GM19395 (cell line): Measurements from ENCODE around the gene TTC9B.

Experiments
- ATAC-seq: cut with Tn5 transposase; IDR thresholded peaks from one replicate; pipeline ENCODE4 v1.9.1; 2021; ENCODE audit warnings: mild to moderate bottlenecking, moderate library complexity; ENCODE audit not compliant: unreplicated experiment

The TTC9B gene

GRCh38 chr19:40216013-40216776, 2.0 kb downstream of the TTC9B start:
- no peak for ATAC-seq

GRCh38 chr19:40214936-40215335, 3.2 kb downstream of the TTC9B start:
- ATAC-seq = no peak

- ATAC-seq = no peak
Measured at GRCh38 chr19:40213882-40214570, 4.2 kb downstream of the TTC9B start.

- no peak for ATAC-seq
Measured at GRCh38 chr19:40213251-40213829, 4.8 kb downstream of the TTC9B start.

GRCh38 chr19:40210889-40211288, 7.3 kb downstream of the TTC9B start:
- ATAC-seq = no peak

GRCh38 chr19:40208602-40209001, 9.6 kb downstream of the TTC9B start:
- ATAC-seq = no peak

GRCh38 chr19:40205760-40206159, 12.4 kb downstream of the TTC9B start:
- no peak for ATAC-seq

- ATAC-seq = no peak
Measured at GRCh38 chr19:40204381-40204780, 13.8 kb downstream of the TTC9B start.

GRCh38 chr19:40200341-40201099, 17.7 kb downstream of the TTC9B start:
- ATAC-seq = no peak

GRCh38 chr19:40198272-40198990, 19.8 kb downstream of the TTC9B start:
- ATAC-seq = no peak

- ATAC-seq = no peak
Measured at GRCh38 chr19:40193587-40193849, 24.7 kb downstream of the TTC9B start.

- no peak for ATAC-seq
Measured at GRCh38 chr19:40192758-40193586, 25.2 kb downstream of the TTC9B start.

- ATAC-seq = peak; percentile 13
Measured at GRCh38 chr19:40191836-40192646, 26.1 kb downstream of the TTC9B start.

- peak; percentile 80 for ATAC-seq
Measured at GRCh38 chr19:40190891-40191835, 27.0 kb downstream of the TTC9B start, which contains the start of gene MAP3K10. TSS of gene MAP3K10 (plus strand) at chr19:40191426. CDS start at chr19:40192032, 606 bp downstream.

- no peak for ATAC-seq
Measured at GRCh38 chr19:40184273-40184672, 33.9 kb downstream of the TTC9B start.

- no peak for ATAC-seq
Measured at GRCh38 chr19:40178756-40179155, 39.4 kb downstream of the TTC9B start.

- ATAC-seq = no peak
Measured at GRCh38 chr19:40177286-40178070, 40.7 kb downstream of the TTC9B start.
